Fibroblast of gingiva (primary cell): ENCODE results near the gene TOMM5.
A peak's percentile ranks its signal among the peaks of the same experiment; 100 is the strongest.

Source experiments
- DNase-seq: peaks from one replicate; pipeline ENCODE4 v3.0.0-alpha.2; 2011; ENCODE audit warnings: low read depth

The TOMM5 gene

DNA sequence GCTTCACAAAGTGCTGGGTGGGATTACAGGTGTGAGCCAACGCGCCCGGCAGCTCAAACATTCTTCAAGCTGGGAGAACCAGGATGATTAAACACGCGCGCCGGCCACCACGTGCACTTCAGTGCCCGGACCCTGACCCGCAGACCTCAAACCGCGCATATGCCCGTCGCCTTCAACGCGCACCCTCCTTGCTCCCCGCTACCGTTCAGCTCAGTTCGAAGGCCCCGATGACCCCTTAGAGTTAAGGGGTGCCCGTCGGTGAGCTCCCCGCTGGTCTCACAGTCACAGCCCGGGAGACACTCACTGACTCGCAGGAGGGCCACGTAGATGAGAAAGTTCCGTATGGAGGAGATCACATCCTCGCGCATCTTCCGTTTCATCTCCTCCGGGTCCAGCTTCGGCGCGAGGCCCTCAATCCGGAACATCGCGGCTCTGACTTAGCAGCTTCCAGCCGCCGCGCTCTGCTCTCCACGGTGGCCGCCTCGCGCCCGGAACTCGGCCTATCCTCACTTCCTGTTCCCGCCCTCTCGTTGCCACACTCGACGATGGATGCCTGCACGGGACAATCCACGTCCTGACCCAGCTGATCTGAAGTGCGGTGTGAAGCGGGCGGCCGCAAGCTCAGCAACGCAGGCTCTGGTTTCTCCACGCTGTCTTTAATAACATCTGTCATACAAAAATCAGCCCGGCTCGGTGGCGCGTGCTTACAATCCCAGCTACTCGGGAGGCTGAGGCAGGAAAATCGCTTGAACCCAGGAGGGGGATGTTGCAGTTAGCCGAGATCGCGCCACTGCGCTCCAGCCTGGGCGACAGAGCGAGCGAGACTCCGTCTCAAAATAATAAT is at the start of gene TOMM5:
Gene TOMM5 (minus strand): TSS at position 490 of the 844 bp plus-strand sequence. CDS start 65 bp downstream, at position 425.
- DNase-seq = peak; percentile 92

DNA sequence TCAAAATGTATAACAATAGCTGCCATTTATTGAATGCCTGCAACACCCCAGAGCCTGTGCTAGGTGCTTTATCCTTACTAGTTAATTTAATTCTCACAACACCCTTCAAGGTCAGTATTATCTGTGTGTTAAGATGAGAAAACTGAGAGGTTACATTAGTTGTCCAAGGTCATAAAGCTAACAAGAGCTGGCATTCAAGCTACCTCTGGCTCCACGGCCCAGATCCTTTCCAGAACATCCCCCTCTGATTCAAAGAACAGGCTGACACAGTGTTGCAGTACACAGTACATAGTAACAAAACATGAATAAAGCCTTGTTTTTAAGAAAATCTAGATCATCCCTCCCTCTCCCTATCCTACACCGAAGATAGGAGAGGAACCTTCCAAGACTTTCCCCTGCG is 48.9 kb upstream of the TOMM5 start:
- DNase-seq = no peak

GRCh38 chr9:37640246-37640645 is 47.8 kb upstream of the TOMM5 start:
- DNase-seq = no peak

- DNase-seq = no peak
These were observed 47.4 kb upstream of the TOMM5 start for GRCh38 chr9:37639841-37640240.

GRCh38 chr9:37639109-37639762 is 46.8 kb upstream of the TOMM5 start:
- no peak for DNase-seq

GRCh38 chr9:37636511-37637448 is 44.4 kb upstream of the TOMM5 start:
- no peak for DNase-seq

DNA sequence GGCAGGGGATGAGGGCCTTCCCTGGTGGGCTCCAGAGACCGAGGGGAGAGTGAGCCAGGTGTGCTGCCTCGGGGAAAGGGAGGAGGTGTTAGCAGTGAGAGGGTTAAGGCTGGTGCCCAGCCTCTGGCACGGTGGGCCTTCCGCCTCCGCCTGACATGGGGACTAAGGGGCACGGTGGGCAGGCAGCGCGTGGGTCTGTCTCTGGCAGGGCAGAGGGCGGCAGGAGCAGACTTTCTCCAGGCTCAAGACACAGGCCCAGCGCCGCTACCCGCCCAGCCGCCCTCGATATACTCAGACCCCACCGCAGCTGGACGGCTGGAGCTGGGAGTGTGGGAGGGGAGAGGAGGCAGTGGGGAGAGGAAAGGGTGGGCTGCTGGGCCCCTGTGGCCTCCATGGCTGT is 43.4 kb upstream of the TOMM5 start:
- no peak for DNase-seq

DNA sequence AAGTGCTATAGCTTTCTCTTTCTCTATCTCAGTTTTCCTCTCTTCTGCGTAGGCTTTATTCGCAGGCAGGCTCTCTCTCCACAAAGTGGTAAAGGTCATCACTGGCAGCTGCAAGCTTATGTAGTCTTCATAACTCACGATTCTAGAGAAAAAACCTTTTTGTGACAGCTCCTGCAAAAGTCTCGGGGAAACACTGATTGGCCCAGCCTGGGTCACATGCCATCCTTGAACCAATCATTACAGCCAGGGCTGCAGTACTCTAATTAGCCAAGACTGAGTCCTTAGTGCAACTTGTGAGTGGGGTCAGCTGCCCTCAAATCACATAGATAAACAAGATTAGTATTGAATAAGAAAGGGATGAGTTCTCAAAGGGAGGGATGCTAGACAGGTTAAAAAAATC is 40.1 kb upstream of the TOMM5 start:
- DNase-seq = no peak

GRCh38 chr9:37626708-37627292 is 34.4 kb upstream of the TOMM5 start:
- no peak for DNase-seq

GRCh38 chr9:37625758-37626147 is 33.4 kb upstream of the TOMM5 start:
- DNase-seq = no peak

DNA sequence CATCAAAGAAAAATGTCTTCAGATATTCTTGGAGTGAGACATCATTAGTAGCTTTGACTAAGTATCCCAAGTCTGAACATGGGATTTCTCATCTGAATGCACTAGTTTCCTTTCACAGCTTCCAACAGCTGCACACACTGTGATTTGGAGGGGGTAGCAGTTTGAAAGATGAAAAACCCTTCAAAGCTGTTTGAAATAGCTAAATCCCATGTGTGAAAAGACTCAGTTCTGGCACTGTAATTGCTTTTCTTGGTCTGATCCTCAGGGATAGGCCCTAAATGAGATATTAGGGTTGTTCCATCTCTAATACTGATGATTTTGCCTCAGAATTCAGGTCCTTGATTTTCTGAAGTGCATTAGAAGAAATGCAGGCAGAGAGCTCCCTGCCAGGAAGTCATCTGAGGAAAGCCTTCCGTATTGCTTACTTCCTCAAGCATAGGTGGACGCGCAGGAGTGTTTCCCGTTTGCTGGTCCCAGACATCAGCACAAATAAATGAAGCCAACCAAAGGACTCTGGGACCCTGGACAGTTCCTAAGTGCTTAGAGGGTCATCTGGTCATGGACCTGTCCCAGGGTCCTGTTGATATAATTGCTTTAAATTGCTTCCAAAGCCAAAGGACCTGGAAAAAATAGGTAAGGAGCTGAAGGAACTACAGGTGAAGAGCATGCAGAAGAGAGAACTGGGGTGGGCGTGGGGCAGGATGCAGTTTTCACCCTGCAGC is 32.8 kb upstream of the TOMM5 start:
- no peak for DNase-seq

DNA sequence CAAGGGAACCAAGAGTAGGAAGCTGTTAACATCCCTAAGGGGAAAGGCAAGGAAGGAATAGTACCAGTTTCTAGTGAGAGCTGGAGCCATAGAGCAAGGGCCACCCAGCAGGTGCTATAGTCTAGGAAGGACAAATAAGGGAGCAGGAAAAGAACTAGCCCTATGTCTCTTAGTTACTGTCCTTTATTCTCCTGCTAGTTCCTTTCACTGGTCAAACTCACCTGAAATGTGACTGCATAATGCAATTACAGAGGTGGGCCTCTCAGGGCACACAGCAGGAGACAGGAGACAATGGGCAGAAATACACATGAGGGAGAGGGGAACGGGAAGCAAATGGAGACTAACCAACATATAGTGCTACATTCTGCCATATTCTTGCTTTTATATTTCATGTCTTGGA is 31.7 kb upstream of the TOMM5 start:
- no peak for DNase-seq

- no peak for DNase-seq
These were observed 30.9 kb upstream of the TOMM5 start for GRCh38 chr9:37623267-37623666.

- DNase-seq = peak; percentile 41
These were observed 30.1 kb upstream of the TOMM5 start for GRCh38 chr9:37622462-37622861.

DNA sequence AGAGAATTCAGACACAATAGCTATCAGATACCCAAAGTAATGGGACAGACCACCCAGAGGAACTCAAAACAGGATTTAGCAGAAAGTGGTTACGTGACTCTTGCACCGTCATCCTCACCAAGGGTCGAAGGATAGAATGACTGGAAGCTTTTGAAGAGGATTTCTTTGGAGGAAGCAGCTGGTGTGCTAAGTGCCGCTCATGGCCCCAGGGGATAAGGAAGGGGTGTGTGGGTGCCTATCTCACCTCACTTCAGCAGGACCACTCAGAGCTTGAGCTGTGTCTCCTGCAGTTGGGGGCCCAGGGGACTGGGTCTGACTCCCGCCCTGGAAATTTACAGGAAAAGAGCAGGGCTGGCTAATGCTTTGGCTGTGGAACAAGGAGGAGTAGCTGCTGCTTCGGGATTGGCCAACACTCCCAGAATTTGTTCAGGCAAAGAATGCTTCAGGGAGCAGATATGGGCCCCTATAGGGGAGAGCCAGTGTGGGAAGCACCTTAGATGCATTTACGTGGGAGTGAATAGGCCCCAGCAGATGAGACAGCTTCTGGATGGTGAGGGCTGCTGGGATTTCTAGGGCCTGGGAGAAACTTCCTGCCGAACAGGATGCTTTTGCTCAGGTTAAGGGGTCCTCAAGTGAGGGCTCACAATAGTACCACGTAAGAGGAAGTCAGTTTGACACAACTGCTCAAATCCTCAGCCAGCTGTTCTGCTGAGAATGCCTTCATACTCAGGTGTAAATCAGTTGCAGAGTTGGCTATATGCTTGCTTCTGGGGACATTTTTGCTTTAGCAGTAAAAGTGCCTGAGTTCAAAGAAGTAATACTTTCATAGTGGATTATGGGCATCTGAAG is 29.1 kb upstream of the TOMM5 start:
- no peak for DNase-seq

GRCh38 chr9:37620396-37620795 is 28.0 kb upstream of the TOMM5 start:
- DNase-seq = no peak

- no peak for DNase-seq
These were observed 27.4 kb upstream of the TOMM5 start for GRCh38 chr9:37619806-37620205.

- no peak for DNase-seq
These were observed 26.4 kb upstream of the TOMM5 start for GRCh38 chr9:37618817-37619216.

GRCh38 chr9:37617832-37618231 is 25.4 kb upstream of the TOMM5 start:
- no peak for DNase-seq

GRCh38 chr9:37617161-37617560 is 24.8 kb upstream of the TOMM5 start:
- no peak for DNase-seq
